GM18861 (cell line): Measurements from ENCODE around the gene TNKS2.
"Not testable (repeated sequence)": the region's sequence is repeated elsewhere in the genome, so short reads cannot be mapped to it uniquely, and the experiment has no call there.

ENCODE experiments used
- ATAC-seq: cut with Tn5 transposase; IDR thresholded peaks from one replicate; pipeline ENCODE4 v1.9.1; 2021; ENCODE audit not compliant: unreplicated experiment

The TNKS2 gene

DNA sequence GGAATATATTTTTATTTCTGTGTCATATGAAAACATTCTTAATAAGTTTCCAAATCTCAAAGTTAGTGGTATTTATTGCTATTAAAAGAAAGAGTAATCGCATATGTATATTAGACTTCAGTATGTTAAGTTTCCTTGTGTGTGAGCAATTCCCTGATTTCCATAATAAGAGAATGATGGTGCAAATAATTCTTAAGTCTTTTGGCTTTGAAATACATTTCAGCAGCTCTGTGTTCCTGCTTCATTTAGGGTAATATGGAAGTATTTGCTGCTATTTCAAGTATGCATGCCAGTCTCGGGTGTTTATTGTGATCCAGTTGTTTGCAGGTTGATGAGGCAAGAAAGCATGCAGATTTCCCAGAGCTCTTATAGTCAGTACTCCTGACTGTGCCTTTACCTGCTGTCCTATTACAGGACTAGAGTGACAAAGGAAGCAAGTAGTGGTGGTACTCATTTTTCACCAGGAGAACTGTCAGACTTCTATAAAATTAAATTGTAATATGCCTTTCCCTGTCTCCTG is 67.4 kb downstream of the TNKS2 start:
- ATAC-seq = no peak

- ATAC-seq = no peak
These were observed 76.9 kb downstream of the TNKS2 start for GRCh38 chr10:91875156-91875555.

- no peak for ATAC-seq
These were observed 77.6 kb downstream of the TNKS2 start for GRCh38 chr10:91875779-91876178.

- ATAC-seq = no peak
These were observed 81.4 kb downstream of the TNKS2 start for GRCh38 chr10:91879515-91880170.

- ATAC-seq = no peak
These were observed 82.1 kb downstream of the TNKS2 start for GRCh38 chr10:91880310-91880709.

DNA sequence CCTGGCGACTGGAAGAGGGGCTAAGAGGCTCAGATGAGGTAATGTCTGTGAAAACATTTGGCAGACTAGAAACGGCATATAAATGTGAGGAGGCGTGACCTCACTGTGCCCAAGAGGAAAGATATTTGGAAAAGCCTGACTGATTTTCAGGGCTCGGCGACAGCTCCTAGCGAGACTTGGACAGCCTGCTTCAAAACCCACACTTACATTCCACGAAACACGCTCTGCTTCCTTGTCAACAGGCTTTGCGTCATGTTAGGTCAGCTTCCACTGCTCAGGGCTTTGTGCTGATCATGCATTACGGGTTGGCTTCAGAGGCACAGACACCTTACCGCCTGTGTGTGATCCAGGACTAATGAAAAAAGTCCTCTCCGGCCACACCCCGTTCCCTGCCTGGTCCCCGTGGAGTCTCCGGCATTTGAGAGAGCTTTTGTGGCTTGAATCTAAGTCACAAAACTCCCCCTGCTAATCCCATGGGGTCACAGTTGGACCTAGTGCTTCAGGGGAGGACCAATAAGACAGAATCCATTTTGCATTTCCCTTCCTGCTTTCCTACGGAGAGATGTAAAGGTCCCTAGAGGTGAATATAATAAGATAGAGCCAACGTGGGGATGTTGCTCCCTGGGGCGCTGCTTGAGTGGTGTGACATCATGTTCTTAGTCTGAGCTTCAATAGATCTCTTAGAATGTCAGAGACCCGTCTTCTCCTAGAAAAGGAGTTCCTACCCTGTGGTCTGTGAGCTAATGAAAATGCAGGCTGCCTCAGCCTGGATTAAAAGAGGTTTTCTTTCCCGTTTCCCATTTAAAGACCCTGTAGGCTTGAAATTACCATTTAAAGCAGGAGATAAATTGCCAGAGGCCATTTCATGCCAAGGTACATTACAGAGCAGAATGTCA is 85.6 kb downstream of the TNKS2 start:
- ATAC-seq = no peak

DNA sequence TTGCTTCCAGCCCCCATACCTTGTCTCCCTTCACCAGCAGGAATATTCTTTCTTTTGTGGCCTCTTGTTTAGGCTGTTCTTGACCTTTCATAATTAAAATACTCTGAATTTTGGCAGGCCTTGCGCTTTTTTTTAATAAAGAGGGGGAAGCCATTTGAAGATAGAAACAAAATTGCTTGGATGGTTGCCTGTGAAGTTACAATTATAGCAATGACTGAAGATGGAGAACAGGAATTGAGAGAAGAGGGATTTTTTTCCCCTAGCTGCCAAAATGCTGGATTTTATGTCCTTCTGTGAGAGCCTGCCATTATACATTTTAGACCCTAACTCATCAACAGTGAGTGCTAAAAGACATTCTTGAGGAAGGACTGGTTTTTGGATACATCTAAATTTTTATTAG is 86.3 kb downstream of the TNKS2 start:
- ATAC-seq = no peak

DNA sequence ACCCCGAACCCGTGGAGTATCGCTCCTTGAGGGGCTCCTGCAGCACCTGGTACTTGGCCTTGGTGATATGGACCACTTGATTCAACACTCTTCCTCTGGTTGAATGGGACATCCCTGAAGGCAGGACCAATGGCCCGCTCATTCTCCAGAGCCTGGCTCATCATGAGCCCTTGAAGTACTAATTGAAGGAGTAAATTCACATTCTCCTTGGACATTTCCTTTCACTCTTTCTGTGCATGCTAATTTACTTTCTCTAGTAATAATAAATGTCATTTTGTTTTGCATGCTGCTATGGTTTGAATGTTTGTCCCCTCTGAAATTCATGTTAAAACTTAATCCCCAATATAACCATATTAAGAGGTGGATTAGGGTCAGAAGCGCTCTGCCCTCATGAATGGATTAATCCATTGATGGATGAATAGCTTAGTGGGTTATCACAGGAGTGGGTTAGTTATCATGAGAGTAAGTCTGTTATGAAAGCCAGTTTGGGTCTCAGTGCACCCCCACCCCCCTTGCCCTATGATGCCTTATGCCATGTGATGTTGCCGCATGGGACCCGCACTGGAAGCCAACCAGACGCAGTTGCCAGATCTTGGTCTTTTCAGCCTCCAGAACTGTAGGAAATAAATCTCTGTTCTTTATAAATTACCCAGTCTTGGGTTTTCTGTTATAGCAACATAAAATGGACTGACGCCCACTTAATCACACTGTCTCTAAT is 87.3 kb downstream of the TNKS2 start:
- no peak for ATAC-seq

GRCh38 chr10:91886954-91887271 is 88.7 kb downstream of the TNKS2 start:
- ATAC-seq = no peak

GRCh38 chr10:91887272-91888076 is 89.2 kb downstream of the TNKS2 start:
- ATAC-seq = no peak

GRCh38 chr10:91891125-91892001 is 93.1 kb downstream of the TNKS2 start:
- ATAC-seq = no peak

DNA sequence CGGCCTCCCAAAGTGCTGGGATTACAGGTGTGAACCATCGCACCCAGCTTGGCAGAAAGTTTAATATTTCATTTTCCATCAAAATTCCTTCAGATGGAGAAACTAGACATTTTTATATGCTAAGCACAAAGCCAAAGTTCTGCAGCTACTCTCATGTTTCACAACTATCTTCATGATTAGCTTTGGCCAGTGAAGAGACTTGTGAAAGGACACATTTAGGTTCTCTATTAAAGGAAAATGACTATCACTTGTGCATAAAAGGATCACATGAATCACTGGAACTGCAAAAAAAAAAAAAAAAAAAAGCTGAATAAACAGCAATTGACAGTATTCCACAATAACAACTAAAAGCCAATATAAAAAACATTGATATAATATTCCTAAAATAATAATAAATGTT is 94.8 kb downstream of the TNKS2 start:
- ATAC-seq = no peak

GRCh38 chr10:91894261-91894685 is 96.0 kb downstream of the TNKS2 start:
- ATAC-seq = not testable (repeated sequence)

GRCh38 chr10:91896212-91896756 is 98.1 kb downstream of the TNKS2 start:
- ATAC-seq = no peak

DNA sequence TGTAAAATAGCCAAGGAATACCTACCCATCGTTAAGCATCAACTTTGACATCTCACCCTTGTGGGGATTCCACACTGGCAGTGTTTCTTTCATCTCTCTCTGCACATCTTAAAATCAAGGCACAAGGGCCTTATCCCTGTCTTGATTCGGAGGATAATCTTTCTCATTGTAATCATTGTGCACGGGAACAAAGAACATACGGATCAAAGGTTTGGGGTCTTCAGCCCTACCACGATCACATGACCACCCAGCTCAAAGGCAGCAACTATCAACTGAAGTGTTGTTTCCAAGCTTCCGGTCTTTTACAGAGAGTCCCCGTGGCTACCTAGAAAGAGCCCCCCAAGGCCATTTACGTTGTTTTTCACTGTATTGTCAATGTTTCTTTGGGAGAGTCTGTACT is 99.2 kb downstream of the TNKS2 start:
- ATAC-seq = no peak

DNA sequence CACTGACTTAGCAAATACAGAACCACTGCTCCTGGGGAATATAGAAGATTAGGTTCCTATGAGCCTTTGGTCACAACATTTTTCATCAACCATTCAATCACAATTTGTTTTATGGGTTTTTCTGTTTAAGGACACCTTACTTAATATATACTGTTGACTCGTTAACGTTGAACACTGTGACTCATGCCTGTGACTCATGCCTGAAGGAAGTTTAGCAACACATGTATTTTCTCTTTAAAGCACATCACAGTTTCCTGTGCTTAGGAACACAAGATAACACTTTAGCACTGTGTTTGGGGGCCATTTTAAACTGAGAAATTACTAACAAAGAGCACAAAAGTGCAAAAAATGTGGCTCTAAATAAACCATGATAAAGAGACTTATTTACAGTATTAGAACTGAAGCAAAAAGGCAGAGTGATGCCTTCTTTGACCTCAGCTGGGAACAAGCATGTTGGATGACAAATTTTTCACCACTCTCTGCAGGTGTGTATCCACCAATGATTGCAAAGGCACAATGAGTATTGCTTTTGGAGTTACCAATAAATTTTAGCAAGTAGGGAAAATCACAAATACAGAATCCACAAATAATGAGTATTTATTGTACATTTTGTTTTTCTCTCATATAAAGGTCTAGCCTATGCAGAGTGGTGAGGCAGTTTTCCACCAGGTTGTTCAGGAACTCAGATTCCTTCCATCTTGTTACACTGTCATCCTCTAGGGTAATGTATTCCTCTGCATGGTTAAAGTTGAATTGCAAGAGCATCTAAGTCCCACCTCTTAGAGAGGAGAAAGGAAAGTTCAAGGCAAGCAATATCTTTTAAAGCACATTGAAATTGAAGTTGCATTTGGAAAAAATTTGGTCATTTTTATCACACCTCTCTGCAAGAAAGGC is 103.8 kb downstream of the TNKS2 start:
- ATAC-seq = no peak

- ATAC-seq = no peak
These were observed 108.9 kb downstream of the TNKS2 start for GRCh38 chr10:91907033-91907594.

- no peak for ATAC-seq
These were observed 109.7 kb downstream of the TNKS2 start for GRCh38 chr10:91907914-91908336.
